T1000 (cell line): ENCODE data around the gene ABCA7.
A peak's percentile ranks its signal among the peaks of the same experiment; 100 is the strongest.

ENCODE experiments used
- DNase-seq: peaks from one replicate; lab custom pipeline; 2025; ENCODE audit warnings: mixed read lengths; lab: John Stamatoyannopoulos, UW

ABCA7 gene

GRCh38 chr19:1057176-1057855, 17.4 kb downstream of the ABCA7 start:
- peak; percentile 51 for DNase-seq

DNA sequence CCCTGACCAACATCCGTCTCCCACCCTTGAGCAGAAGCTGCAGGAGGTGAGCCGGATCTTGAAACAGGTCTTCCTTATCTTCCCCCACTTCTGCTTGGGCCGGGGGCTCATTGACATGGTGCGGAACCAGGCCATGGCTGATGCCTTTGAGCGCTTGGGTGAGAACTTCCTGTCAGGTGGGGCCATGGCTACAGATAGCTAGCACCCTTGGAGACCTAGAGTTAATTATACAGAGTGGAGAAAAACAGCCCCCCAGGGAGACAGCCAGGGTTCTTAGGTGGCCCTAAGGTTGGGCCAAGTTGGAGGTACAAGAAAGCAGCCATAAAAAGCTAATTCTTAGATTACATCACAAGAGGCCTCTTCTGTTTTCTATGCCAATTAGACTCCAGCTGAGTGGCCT, 18.2 kb downstream of the ABCA7 start:
- no peak for DNase-seq

GRCh38 chr19:1060689-1061088, 20.8 kb downstream of the ABCA7 start:
- no peak for DNase-seq

GRCh38 chr19:1061987-1062386, 22.1 kb downstream of the ABCA7 start:
- DNase-seq, result no peak

- DNase-seq, result no peak
These were observed 22.6 kb downstream of the ABCA7 start for GRCh38 chr19:1062387-1063029.

DNA sequence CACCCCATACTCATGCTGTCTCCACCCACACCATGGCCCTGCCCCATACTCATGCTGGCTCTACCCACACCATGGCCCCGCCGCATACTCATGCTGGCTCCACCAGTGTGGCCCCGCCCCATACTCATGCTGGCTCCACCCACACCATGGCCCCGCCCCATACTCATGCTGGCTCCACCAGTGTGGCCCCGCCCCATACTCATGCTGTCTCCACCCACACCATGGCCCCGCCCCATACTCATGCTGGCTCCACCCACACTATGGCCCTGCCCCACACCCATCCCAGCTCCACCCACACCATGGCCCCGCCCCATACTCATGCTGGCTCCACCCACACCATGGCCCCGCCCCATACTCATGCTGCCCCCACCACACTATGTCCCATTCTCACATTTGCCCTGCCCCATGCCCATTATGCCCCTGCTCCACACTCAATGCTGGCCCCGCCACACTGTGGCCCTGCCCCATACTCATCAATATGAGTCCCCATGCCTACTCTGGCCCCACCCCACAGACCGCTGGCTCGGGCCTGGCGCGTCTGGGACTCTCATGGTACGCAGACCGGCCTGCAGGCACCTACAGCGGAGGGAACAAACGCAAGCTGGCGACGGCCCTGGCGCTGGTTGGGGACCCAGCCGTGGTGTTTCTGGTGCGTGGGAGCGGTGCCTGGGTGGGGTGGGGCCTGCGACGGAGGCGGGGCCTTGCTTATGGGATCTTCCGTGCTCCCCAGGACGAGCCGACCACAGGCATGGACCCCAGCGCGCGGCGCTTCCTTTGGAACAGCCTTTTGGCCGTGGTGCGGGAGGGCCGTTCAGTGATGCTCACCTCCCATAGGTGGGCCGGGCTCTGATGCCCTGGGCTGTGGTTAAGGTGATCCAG, 23.4 kb downstream of the ABCA7 start:
- peak; percentile 82 for DNase-seq

GRCh38 chr19:1063909-1064660, 24.2 kb downstream of the ABCA7 start:
- no peak for DNase-seq

- DNase-seq, result no peak
These were observed 25.0 kb downstream of the ABCA7 start for GRCh38 chr19:1064661-1065605.

DNA sequence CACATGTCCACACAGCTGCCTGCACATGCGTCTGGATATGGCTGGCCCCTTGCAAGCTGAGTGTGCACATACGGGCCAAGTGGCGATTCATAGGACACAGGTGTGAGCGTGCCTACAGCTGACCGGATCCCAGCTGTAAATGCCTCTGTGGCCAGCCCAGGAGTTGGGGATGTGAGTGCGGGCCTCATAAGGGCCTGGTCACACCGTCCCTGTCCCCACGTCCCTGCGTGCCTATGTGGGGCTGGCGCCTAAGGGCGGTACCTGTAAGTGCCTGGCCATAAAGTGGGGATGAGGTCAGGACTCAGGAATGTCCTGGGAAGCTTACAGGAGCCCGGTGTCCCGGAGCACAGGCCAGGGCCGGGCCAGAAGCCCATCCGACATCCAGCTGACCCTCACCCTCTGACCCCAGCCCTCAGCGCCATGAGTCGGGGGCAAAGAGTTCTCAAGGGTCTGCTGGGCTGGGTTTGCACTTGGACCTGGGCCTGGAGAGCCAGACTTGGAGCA, 25.8 kb downstream of the ABCA7 start:
- no peak for DNase-seq

DNA sequence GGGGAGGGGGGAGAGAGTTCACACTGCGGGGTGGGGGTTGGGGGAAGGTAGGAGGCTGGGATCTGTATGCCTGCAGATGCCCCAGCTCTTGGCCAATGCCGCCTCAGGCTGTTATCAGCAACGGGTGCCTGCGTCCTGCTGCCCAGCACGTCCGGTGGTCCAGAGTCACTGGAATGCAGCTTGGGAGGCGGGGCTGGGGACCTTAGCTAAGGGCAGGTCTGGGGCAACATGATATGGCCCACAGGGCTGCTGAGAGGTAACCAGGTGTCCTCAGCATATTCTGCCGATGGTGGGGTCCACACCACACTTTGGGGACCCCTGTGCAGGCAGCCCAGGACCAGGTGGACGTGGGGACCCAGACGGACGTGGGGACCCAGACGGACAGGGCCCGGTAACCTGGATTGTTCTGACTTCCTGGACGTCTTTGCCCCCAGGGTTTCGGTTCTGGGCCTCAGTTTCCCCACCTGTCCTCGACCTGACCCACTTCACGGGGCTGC, 26.4 kb downstream of the ABCA7 start:
- DNase-seq, result no peak

GRCh38 chr19:1066748-1067340, 26.9 kb downstream of the ABCA7 start, which contains the start of gene ARHGAP45:
TSS of gene ARHGAP45 (plus strand) at chr19:1067167. CDS start at chr19:1067406, 239 bp downstream.
- no peak for DNase-seq

- DNase-seq, result no peak
These were observed 27.5 kb downstream of the ABCA7 start for GRCh38 chr19:1067341-1067957.

- no peak for DNase-seq
These were observed 28.4 kb downstream of the ABCA7 start for GRCh38 chr19:1068009-1069001.

DNA sequence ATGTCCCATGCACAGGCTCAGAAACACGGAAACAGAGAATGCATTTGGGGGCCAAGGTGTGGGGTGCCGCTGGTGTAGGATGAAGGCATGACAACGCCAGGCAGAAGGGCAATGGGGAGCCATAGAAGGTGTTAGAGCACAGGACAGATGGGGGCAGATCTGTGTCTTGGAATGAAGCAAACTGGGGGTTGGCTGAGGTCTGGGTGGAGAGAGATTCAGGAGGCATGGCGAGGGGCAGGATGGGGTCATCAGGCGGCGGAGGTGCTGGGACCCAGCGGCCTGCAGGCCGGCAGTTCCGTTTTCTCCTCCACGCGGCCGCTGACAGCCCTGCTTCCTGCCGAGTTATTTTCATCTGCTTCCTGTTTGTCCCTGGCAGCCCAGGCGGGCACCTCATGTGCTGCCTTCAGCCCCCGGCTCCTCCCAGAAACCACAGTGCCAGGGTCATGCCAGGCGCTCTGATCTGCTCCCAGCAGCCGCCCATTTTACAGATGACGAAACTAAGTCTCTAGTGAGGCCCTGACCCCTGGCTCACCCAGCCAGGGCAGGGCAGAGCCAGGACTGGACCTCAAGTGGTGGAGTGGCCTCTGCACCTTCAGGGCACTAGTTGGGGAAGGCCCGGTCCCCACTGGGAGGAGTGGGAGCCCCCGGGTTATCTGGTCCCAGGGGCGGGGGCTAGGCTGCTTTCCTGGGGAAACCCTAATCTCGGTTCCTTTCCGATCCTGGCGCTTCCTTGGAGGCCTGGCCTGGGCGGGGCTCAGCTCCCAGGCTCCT, 29.3 kb downstream of the ABCA7 start:
- no peak for DNase-seq

DNA sequence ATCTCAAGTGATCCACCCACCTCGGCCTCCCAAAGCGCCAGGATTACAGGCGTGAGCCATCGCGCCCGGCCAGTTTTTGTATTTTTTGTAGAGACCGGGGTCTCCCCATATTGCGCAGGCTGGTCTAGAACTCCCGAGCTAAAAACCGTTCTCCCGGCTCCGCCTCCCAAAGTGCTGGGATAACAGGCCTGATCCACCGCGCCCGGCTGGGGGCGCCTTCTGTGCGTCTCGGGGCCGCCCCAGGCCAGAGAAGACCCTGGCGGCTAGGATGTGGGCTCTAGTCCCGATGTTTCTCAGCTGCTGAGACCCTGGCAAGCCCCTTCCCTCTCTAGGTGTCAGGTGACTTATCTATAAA, 30.6 kb downstream of the ABCA7 start:
- DNase-seq, result no peak

DNA sequence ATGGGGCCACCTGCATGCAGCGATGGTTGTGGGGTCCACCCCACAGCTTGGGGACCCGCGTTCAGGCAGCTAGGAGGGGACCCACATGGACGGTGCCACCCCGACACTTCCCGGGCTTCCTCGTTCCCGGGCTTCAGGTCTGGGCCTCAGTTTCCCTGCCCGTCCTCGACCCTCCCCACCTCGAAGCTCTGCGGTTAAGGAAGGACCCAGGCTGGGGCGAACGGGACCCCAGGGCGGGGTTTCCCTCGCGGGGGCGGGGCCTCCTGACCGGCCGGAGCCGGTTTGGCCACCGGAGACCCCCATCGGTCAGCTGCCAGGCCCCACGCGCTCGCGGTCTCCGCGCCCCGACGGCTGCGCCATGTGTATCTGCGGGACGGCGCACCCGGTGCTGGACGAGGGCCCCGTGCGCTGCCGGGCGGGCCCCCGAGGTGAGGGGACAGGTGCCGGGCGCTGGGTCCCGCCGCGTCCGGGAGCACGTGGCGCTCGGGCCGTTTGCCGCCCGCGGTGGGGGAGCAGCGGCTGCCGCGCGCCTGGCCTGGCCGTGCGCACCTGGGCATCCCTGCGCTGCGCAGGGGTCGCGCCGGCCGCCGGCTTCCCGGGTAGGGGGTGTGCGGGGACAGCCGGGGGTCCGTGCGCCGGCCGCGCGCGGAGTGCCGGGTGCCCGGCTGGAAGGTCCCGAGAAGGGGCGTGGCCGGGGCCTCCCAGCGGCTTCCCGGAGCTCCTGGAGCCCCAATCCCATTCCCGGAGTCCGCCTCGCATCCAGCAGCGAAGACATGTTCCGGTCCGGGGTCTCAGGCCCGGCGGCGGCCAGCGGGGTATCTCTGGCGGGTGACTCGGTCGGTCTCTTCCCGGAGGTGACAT, 31.3 kb downstream of the ABCA7 start:
- DNase-seq, result no peak
